ENCODE data around the gene KCTD13. TPM values are rescaled to one million over a fixed set of nuclear protein-coding genes. Genes with fewer than 3 reads are reported as not detected.

Gene KCTD13
- total RNA-seq, 2 donors from 2014 or later: 17.7 to 28.8 TPM

DNA sequence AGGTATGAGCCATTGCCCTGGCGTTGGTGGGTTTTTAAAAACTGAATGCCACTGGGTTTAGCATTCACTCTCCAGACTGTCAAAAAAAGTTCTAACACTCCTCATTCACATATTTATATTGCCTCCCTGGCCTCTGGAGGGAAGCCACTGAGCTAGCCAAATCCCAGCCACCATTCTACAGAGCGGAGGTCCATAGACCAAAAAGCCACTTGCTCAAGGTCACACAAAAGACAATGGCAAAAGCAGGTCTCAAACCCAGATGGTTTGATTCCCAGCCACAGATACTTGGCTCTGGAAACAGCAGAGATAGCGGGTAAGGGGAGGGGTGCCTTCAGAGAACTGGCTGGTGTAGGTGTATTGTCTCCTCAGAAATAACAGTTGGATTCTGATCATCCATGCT is 45.0 kb downstream of the KCTD13 start:
- H3K4me1 ChIP-seq: no peaks in the 10 kb centered on the region

DNA sequence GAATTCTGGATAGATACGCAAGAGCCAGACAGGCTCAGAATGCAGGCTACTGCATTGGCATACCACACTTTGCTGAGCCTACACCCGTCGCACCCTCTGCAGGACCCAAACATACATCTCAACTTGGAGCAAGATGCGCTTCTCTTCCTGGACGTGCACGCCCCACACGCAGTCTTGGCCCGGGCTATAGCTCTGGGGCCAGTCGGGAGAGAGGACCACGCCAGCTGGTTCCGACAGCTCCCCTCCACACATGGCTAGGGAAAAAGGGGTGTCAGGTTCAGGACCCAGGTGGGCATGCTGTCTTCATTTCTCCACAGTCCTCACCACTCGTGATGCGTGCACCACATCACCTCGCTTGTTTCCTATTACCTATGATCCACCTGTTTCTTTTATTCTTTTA is 47.9 kb downstream of the KCTD13 start:
- H3K9ac ChIP-seq (ENCODE audit: low read depth in 2 of 2, low read length in 2 of 2): no peak overlapping the region
- H3K4me1 ChIP-seq: no peaks in the 10 kb centered on the region
- H3K4me3 ChIP-seq: no peak overlapping the region
- H3K27me3 ChIP-seq: peaks cover 7% of the 10 kb centered on the region
- no peak overlapping the region for H3K27ac ChIP-seq
- DNase-seq: no peak
- no peaks in the 10 kb centered on the region for H3K9me3 ChIP-seq
- TF ChIP-seq, protein P1, sequence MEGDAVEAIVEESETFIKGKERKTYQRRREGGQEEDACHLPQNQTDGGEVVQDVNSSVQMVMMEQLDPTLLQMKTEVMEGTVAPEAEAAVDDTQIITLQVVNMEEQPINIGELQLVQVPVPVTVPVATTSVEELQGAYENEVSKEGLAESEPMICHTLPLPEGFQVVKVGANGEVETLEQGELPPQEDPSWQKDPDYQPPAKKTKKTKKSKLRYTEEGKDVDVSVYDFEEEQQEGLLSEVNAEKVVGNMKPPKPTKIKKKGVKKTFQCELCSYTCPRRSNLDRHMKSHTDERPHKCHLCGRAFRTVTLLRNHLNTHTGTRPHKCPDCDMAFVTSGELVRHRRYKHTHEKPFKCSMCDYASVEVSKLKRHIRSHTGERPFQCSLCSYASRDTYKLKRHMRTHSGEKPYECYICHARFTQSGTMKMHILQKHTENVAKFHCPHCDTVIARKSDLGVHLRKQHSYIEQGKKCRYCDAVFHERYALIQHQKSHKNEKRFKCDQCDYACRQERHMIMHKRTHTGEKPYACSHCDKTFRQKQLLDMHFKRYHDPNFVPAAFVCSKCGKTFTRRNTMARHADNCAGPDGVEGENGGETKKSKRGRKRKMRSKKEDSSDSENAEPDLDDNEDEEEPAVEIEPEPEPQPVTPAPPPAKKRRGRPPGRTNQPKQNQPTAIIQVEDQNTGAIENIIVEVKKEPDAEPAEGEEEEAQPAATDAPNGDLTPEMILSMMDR (IDR thresholded peaks at IDR 0.05): no peak
- no peaks in the 10 kb centered on the region for H3K36me3 ChIP-seq
- intact Hi-C loops (cut with DNase I): no loop called here

More for the DNA sequence above, 45.0 kb downstream of the KCTD13 start:
- no peak overlapping the region for H3K27ac ChIP-seq
- intact Hi-C loops (cut with DNase I): no loop called here
- H3K9ac ChIP-seq (ENCODE audit: low read depth in 2 of 2, low read length in 2 of 2): no peak overlapping the region
- no peaks in the 10 kb centered on the region for H3K9me3 ChIP-seq
- TF ChIP-seq, protein P1 (IDR thresholded peaks at IDR 0.05): no peak
- no peaks in the 10 kb centered on the region for H3K36me3 ChIP-seq
- H3K27me3 ChIP-seq: peaks cover 7% of the 10 kb centered on the region
- no peak for DNase-seq
- H3K4me3 ChIP-seq: no peak overlapping the region

DNA sequence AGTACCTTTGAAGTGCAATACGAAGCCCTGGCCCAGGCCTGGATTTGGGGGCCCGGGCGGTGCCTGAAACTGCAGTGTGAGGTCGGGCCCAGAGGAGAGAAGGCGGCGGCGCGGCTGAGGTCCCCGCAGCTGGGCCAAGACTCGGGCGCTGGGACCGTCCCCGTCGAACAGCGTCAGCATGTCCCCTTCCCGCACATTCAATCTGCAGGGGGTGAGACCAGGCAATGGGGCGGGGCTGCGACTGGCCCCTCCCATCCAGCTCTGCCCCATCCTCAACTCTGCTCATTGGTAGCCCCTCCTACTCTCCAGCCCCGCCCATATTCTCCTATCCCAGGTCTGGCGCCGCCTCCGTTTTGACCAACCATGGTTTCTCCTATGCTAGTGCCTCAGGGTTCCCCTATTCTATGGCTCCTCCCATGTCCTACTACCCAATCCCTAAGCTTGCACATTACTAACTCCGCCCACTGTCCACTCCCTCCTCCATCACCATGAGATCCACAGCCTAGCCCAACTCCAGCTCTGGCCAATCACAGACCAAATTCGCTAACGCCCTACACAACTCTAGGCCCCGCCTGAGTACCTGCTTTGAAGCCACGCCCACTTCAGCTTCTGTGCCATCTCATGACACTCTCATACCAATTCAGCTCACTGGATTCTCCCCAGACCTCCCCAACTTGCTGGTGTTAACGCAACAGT is 48.6 kb downstream of the KCTD13 start:
- Histone ChIP-seq H3K4me3 (no peak overlapping the region), H3K27me3 (peaks cover 7% of the 10 kb centered on the region), H3K36me3 (no peaks in the 10 kb centered on the region), H3K9me3 (no peaks in the 10 kb centered on the region), H3K9ac (ENCODE audit: low read depth in 2 of 2, low read length in 2 of 2) (no peak overlapping the region), H3K27ac (no peak overlapping the region), H3K4me1 (no peaks in the 10 kb centered on the region)
- TF ChIP-seq, protein P1 (IDR thresholded peaks at IDR 0.05): no peak
- intact Hi-C loops (cut with DNase I): no loop called here
- peak; percentile 33 for DNase-seq

DNA sequence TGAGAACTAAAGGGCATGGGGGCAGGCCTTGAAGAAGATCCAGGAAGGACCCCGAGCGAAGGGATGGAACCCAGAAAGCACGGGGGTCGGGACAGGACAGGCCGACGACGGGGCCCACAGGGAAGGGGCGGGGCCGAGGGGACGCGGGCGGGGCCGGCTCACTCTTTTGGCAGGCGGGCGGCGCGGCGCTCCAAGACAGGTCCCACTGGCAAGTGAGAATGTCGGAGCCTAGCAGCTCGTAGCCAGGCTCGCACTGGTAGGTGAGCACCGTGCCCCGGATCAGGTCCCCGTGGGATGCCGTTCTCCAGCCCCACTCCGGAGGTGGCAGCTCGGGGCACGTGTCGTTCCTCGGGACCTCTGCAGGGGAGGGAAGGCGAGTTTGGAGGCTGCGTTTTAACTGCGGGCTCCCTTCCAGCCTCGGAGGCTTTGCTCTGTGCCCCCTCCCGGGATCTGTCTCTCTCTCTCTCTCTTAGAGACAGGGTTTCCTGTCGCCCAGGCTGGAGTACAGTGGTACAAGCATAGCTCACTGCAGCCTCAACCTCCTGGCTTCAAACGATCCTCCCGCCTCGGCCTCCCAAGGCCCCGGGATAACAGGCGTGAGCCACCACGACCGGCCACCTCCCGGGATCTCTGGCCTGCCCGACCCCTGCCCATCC is 49.3 kb downstream of the KCTD13 start:
- Histone ChIP-seq H3K27me3 (peaks cover 7% of the 10 kb centered on the region), H3K27ac (no peak overlapping the region), H3K9me3 (no peaks in the 10 kb centered on the region), H3K9ac (ENCODE audit: low read depth in 2 of 2, low read length in 2 of 2) (no peak overlapping the region), H3K4me3 (peak overlapping the region; percentile 15), H3K4me1 (no peaks in the 10 kb centered on the region), H3K36me3 (no peaks in the 10 kb centered on the region)
- no peak for DNase-seq
- intact Hi-C loops (cut with DNase I): no loop called here
- TF ChIP-seq, protein P1 (IDR thresholded peaks at IDR 0.05): no peak

GRCh38 chr16:29876217-29876593 is 49.8 kb downstream of the KCTD13 start:
- H3K36me3 ChIP-seq: no peaks in the 10 kb centered on the region
- H3K4me3 ChIP-seq: peak overlapping the region; percentile 15
- H3K4me1 ChIP-seq: no peaks in the 10 kb centered on the region
- TF ChIP-seq, protein P1 (IDR thresholded peaks at IDR 0.05): no peak
- no peaks in the 10 kb centered on the region for H3K9me3 ChIP-seq
- H3K27ac ChIP-seq: no peak overlapping the region
- peaks cover 7% of the 10 kb centered on the region for H3K27me3 ChIP-seq
- no peak overlapping the region for H3K9ac ChIP-seq (ENCODE audit: low read depth in 2 of 2, low read length in 2 of 2)
- intact Hi-C loops (cut with DNase I): no loop called here
- DNase-seq: no peak

Measured in colonic mucosa (tissue), 4 donors.